Measurements from ENCODE around the gene TPCN1.

The TPCN1 gene

GRCh38 chr12:113347892-113348291 is 126.6 kb downstream of the TPCN1 start:
- DNase-seq = no peak

Measured in NCI-H446 treated with DMSO at 0.1 percent for 48 hours (cell line).